Astrocyte of the cerebellum (primary cell): ENCODE measurements around the gene TRMT44.

Experiments used
- DNase-seq: peaks from one replicate; pipeline ENCODE4 v3.0.0-alpha.2; 2011; ENCODE audit warnings: low read depth
- H3K4me3 ChIP-seq: 2 replicates; pipeline ENCODE4 v1.5.1; 2011; ENCODE audit warnings: mild to moderate bottlenecking, low read depth, low read length, moderate library complexity
- in situ Hi-C: cut with HindIII; loops from 2 replicates; pipeline ENCODE4 v1.10.0; 2017; ENCODE audit warnings: low sequenced_read_pairs
- TF ChIP-seq, protein P1 (sequence below): IDR thresholded peaks from 2 replicates; pipeline ENCODE4 v1.5.1; 2012; ENCODE audit warnings: low read length, low read depth, moderate library complexity, mild to moderate bottlenecking; ENCODE audit errors: missing control alignments

Gene TRMT44

DNA sequence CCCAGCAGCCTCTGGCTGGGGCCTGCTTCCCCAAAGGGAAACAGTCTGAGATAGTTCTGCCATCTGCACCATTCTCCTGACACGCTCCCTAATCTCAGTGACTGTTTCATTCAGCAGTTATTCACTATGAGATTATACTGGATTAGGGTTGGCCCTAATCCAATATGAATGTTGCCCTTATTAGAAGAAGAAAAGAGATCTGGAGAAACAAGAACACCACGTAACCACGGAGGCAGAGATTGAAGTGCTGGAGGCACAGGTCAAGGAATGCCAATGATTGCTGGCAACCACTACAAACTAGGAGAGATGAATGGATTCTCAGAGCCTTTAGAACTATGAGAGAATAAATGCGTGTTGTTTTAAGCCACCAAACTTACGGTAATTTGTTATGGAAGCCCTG lies 7.4 kb upstream of the TRMT44 start:
- in situ Hi-C loops: no loop called here
- TF ChIP-seq, protein P1, sequence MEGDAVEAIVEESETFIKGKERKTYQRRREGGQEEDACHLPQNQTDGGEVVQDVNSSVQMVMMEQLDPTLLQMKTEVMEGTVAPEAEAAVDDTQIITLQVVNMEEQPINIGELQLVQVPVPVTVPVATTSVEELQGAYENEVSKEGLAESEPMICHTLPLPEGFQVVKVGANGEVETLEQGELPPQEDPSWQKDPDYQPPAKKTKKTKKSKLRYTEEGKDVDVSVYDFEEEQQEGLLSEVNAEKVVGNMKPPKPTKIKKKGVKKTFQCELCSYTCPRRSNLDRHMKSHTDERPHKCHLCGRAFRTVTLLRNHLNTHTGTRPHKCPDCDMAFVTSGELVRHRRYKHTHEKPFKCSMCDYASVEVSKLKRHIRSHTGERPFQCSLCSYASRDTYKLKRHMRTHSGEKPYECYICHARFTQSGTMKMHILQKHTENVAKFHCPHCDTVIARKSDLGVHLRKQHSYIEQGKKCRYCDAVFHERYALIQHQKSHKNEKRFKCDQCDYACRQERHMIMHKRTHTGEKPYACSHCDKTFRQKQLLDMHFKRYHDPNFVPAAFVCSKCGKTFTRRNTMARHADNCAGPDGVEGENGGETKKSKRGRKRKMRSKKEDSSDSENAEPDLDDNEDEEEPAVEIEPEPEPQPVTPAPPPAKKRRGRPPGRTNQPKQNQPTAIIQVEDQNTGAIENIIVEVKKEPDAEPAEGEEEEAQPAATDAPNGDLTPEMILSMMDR: no peak
- no peak for DNase-seq
- H3K4me3 ChIP-seq: no peak overlapping the region

DNA sequence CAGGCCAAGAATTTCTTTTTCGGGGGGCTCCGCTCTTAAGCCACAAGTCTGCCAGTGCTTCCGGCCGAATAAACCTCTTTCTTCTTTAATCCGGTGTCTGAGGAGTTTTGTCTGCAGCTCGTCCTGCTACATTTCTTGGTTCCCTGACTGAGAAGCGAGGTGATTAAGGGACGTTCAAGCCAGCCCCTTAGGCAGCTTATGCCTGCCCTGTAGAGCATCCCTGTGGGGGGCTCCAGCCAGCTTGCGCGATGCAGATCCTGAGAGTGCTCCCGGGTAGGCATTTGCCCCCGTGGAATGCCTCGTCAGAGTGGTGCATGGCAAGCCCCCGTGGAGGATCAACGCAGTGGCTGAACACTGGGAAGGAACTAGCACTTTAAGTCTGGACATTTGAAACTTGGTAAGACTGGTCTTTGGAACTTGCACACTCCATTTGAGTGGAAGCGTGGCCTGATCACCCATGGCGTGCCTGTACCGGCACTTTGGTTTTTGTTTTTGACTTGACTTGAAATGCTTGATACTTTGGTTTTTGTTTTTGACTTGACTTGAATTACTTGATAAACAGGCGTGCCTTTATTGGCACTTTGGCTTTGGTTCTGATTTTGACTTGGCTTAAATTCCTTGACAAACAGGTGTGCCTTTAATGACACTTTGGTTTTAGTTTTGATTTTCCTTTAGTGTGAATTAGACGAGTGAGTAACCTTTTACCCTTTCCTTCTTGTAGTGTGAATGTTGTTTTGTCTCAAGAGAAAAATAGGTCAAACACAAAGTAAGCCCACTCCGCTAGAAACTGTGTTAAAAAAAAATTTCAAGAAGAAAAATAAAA lies 6.1 kb upstream of the TRMT44 start:
- DNase-seq: no peak
- H3K4me3 ChIP-seq: no peak overlapping the region
- TF ChIP-seq, protein P1: no peak
- in situ Hi-C loops: no loop called here

DNA sequence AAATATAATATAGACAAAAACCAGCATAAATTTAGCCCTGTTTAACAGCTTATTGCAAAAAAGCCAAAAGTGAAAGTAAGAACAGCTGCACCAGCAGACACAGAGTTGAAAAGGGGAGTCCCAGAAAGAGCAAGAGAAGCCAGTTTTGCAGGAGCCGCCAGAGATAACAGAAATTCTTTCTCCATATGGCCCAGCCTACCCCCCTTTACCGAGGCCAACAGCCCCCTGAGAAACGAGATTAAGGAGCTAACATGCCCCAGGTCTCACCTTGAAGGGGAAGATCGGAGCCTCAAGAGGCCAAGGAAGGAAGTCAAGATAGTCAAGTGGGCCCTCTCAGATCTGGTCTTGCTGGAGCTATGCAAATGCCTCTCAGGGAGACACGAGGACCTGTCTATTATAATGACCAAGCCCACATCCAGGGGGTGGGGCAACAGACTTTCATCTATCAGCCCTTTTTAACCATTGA lies 4.9 kb upstream of the TRMT44 start:
- in situ Hi-C loops: no loop called here
- TF ChIP-seq, protein P1: no peak
- H3K4me3 ChIP-seq: no peak overlapping the region
- DNase-seq: no peak

DNA sequence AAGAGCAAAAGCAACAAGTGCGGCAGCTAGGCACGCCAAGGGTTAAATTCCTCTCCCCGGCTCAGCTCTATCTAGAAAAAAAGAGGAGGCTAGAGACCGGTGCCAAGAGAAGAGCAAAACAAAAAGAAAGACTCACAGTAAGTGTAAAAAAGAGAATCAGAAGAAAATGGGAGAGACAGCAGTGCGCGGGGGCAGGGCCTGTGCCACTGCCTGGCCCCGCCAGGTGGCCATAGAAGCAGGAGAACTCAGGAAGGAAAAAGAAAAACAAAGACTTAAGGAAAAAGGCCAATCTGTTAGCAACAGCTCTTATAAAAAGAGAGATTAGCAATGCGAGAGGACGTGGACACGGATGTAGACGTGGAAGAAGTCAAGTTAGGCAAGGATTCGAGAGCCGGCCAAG lies 3.3 kb upstream of the TRMT44 start:
- no peak overlapping the region for H3K4me3 ChIP-seq
- in situ Hi-C loops: no loop called here
- DNase-seq: no peak
- TF ChIP-seq, protein P1: no peak

DNA sequence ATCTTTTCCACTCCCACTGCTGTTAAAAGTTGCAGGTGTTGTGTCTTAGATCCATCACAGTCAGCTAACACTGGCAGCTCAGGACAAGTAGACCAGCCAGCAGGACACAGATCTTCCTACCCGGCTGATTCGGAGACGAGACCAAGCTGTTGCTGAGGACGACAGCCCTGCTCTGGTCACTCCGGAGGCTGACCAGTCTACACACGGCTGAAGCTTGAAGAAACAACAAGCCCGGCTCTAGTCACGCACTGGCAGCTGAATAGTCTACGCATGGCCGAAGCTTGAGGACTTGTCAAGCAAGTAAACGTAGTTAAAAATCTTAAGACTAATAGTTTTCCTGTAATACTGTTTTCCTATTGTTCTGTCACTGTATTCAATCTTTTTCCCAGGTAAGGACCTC lies 1.8 kb upstream of the TRMT44 start:
- DNase-seq: no peak

DNA sequence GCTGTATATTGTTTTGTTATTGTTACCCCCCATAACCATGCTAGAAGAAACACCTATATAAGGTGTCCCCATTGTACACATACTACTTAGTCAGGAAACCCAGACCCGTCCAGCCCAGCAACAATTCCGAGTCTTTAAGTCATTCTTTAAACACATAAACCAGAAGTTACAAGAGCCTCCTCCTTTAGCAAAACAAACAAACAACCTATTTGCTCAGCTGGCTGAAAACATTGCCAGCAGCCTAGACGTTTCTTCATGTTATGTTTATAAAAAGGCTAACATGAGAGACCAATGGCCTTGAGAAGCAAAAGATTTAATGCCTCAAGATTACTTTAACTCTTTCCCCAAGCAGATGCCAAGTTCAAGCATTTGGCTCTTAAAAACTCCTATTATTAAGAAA lies 1.4 kb upstream of the TRMT44 start:
- no peak overlapping the region for H3K4me3 ChIP-seq
- TF ChIP-seq, protein P1: no peak
- DNase-seq: no peak
- in situ Hi-C loops: no loop called here

More for the DNA sequence above, 1.8 kb upstream of the TRMT44 start:
- in situ Hi-C loops: no loop called here
- TF ChIP-seq, protein P1: no peak
- H3K4me3 ChIP-seq: no peak overlapping the region
